ENCODE results near the gene SSX2B. TPM values are rescaled to one million over a fixed set of nuclear protein-coding genes. Genes with fewer than 3 reads are reported as not detected.
"Not testable (repeated sequence)": the region's sequence is repeated elsewhere in the genome, so short reads cannot be mapped to it uniquely, and the experiment has no call there.

SSX2B gene, protein sequence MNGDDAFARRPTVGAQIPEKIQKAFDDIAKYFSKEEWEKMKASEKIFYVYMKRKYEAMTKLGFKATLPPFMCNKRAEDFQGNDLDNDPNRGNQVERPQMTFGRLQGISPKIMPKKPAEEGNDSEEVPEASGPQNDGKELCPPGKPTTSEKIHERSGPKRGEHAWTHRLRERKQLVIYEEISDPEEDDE
- not detected for total RNA-seq

DNA sequence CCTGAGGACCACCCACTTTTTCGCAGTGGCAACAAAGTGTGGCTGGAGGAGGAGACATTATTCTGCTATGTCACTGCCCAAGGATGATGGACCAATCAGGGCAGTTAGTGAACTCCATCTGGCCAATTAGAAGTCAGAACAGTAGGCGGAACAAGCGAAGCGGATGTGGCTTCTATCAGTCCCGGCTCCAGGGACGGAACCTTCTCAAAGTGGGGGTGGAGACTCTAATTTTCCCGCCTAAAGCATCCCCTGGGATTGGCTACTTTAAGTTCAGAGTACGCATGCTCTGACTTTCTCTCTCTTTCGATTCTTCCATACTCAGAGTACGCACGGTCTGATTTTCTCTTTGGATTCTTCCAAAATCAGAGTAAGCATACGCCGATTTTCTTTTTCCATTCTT is at the start of gene SSX2B:
TSS of gene SSX2B (plus strand) at position 301 of the 400 bp plus-strand sequence. CDS start 1,429 bp downstream, outside the sequence.
- H3K36me3 Mint-ChIP-seq (ENCODE audit: low read depth); DNase-seq; H3K27ac Mint-ChIP-seq; H3K4me1 Mint-ChIP-seq (ENCODE audit: low read depth); H3K4me3 Mint-ChIP-seq; intact Hi-C loops (cut with micrococcal nuclease); CTCF ChIA-PET; H3K9me3 Mint-ChIP-seq; H3K27me3 Mint-ChIP-seq (ENCODE audit: low read depth): not testable (repeated sequence)

DNA sequence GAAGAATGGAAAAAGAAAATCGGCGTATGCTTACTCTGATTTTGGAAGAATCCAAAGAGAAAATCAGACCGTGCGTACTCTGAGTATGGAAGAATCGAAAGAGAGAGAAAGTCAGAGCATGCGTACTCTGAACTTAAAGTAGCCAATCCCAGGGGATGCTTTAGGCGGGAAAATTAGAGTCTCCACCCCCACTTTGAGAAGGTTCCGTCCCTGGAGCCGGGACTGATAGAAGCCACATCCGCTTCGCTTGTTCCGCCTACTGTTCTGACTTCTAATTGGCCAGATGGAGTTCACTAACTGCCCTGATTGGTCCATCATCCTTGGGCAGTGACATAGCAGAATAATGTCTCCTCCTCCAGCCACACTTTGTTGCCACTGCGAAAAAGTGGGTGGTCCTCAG is 44.0 kb upstream of the SSX2B start, which contains the start of gene SSX2:
TSS of gene SSX2 (minus strand) at position 101 of the 400 bp plus-strand sequence. CDS start 1,429 bp downstream, outside the sequence.
- H3K36me3 Mint-ChIP-seq (ENCODE audit: low read depth); CTCF ChIA-PET; H3K27ac Mint-ChIP-seq; DNase-seq; H3K4me1 Mint-ChIP-seq (ENCODE audit: low read depth); H3K4me3 Mint-ChIP-seq; intact Hi-C loops (cut with micrococcal nuclease); H3K9me3 Mint-ChIP-seq; H3K27me3 Mint-ChIP-seq (ENCODE audit: low read depth): not testable (repeated sequence)

DNA sequence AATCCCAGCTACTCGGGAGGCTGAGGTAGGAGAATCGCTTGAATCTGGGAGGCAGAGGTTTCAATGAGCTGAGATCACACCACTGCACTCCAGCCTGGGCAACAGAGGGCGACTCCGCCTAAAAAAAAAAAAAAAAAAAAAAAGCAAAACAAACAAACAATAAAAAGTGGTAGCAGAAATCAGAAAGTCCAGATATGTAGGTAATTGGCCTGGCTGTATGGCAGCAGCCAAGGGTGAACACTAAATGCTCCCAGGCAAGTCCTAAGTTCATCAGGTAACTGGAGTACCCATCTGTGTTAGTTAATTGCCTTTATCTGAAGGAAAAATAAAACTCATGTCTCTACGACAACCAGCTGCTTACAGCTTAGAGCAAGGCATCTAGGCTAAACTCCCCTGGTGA is 14.9 kb downstream of the SSX2B start:
- DNase-seq; H3K4me3 Mint-ChIP-seq; H3K27me3 Mint-ChIP-seq (ENCODE audit: low read depth); H3K36me3 Mint-ChIP-seq (ENCODE audit: low read depth); CTCF ChIA-PET; intact Hi-C loops (cut with micrococcal nuclease); H3K4me1 Mint-ChIP-seq (ENCODE audit: low read depth); H3K9me3 Mint-ChIP-seq; H3K27ac Mint-ChIP-seq: not testable (repeated sequence)

DNA sequence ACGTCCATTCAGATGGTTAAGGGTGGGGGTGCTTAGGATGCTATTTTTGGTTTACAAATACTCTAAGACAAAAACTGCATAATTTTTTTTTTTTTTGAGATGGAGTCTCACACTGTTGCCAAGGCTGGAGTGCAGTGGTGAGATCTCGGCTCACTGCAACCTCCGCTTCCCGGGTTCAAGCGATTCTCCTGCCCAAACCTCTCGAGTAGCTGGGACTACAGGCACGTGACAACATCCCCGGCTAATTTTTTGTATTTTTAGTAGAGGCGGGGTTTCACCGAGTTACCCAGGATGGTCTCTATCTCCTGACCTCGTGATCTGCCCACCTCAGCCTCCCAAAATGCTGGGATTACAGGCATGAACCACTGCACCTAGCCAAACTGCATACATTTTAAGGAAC is 22.5 kb downstream of the SSX2B start:
- H3K9me3 Mint-ChIP-seq, CTCF ChIA-PET, H3K27ac Mint-ChIP-seq: not testable (repeated sequence)

DNA sequence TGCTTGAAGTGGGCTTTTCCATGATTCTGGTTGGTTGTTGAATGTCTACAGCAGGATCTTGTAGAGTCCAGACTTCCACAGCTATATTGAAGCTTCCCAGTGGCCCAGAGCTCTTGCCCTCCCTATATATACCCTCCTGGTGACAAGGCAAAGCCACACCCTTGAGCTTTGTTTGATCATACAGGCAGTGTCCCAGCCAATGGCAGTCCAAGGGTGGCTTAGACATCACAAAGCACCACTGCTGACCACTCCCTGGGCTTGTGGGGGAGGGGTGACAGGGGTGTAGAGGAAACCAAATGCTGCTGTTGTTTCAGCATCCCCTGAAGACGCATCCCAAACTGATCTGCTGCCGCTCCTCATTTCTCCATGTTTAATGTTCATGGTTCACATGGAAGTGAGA is 46.3 kb downstream of the SSX2B start, which contains the start of gene SPANXN5:
TSS of gene SPANXN5 (minus strand) at position 101 of the 400 bp plus-strand sequence. CDS start at position 22, 79 bp downstream.
- H3K4me1 Mint-ChIP-seq (ENCODE audit: low read depth); DNase-seq; H3K36me3 Mint-ChIP-seq (ENCODE audit: low read depth); H3K27ac Mint-ChIP-seq; intact Hi-C loops (cut with micrococcal nuclease); H3K27me3 Mint-ChIP-seq (ENCODE audit: low read depth); H3K9me3 Mint-ChIP-seq; CTCF ChIA-PET; H3K4me3 Mint-ChIP-seq: not testable (repeated sequence)

More for the DNA sequence above, 22.5 kb downstream of the SSX2B start:
- H3K4me1 Mint-ChIP-seq (ENCODE audit: low read depth); intact Hi-C loops (cut with micrococcal nuclease); H3K36me3 Mint-ChIP-seq (ENCODE audit: low read depth); DNase-seq; H3K4me3 Mint-ChIP-seq; H3K27me3 Mint-ChIP-seq (ENCODE audit: low read depth): not testable (repeated sequence)

DNA sequence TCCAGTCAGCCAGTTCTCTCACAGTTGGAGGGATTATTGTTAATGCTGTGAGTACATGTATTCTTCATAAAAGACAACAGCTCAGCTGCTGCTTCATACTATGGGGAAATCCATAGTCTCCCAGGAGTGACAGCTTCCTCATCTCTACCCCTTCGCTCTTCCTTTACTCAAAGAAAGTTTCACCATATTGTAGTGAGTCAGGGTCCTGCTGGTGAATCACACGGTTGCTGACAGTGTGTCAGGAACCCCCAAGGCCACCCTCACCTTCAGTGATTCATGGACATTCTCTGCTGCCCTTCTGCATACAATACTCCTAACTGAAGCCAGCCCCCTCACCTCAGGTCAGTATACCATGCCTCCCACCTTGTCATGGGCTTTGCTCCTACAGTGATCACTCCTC is 53.8 kb downstream of the SSX2B start:
- H3K4me3 Mint-ChIP-seq; CTCF ChIA-PET; H3K36me3 Mint-ChIP-seq (ENCODE audit: low read depth); DNase-seq; intact Hi-C loops (cut with micrococcal nuclease); H3K27me3 Mint-ChIP-seq (ENCODE audit: low read depth); H3K4me1 Mint-ChIP-seq (ENCODE audit: low read depth); H3K9me3 Mint-ChIP-seq; H3K27ac Mint-ChIP-seq: not testable (repeated sequence)

Other genes with a start within 250 kb of the SSX2B start
- gene XAGE1B, start 234.2 kb upstream of the SSX2B start, total RNA-seq, result not detected
- gene SSX7, start 96.4 kb upstream of the SSX2B start, total RNA-seq, result not detected
- gene SSX2, start 44.1 kb upstream of the SSX2B start, total RNA-seq, result not detected
- gene SPANXN5, start 46.2 kb downstream of the SSX2B start, total RNA-seq, result not detected
- gene XAGE5, start 60.0 kb downstream of the SSX2B start, total RNA-seq, result not detected
- not detected for gene XAGE3, start 116.8 kb downstream of the SSX2B start, total RNA-seq
- gene FAM156B, start 146.1 kb downstream of the SSX2B start, total RNA-seq, result 10 to 100 TPM; 12.6 to 13.5 TPM
- gene FAM156A, start 207.3 kb downstream of the SSX2B start, total RNA-seq, result 10 to 100 TPM; 17.9 to 19.7 TPM

Measured in activated naive CD4-positive, alpha-beta T cell treated with anti-CD3 and anti-CD28 coated beads for 36 hours (primary cell).